Measurements from ENCODE around the gene PMEPA1. TPM values are rescaled to one million over a fixed set of nuclear protein-coding genes. Genes with fewer than 3 reads are reported as not detected.

The PMEPA1 gene
- total RNA-seq, 2 experiments from 2014 or later: 0.76 to 1.3 TPM

GRCh38 chr20:57661746-57662455 lies 47.9 kb downstream of the PMEPA1 start:
- Mint-ChIP-seq H3K27ac (no peak overlapping the region), H3K9me3 (no peaks in the 10 kb centered on the region), H3K4me1 (peaks cover 11% of the 10 kb centered on the region), H3K4me3 (no peak overlapping the region), H3K36me3 (ENCODE audit: low read depth) (no peaks in the 10 kb centered on the region), H3K27me3 (peaks cover 2% of the 10 kb centered on the region)
- ChIA-PET POLR2A (no interaction called here), CTCF (no interaction called here)
- no peak for DNase-seq

GRCh38 chr20:57660922-57661745 lies 48.7 kb downstream of the PMEPA1 start:
- DNase-seq: no peak
- ChIA-PET POLR2A (no interaction called here), CTCF (no interaction called here)
- Mint-ChIP-seq H3K27me3 (peaks cover 2% of the 10 kb centered on the region), H3K4me1 (peaks cover 11% of the 10 kb centered on the region), H3K9me3 (no peaks in the 10 kb centered on the region), H3K4me3 (no peak overlapping the region), H3K36me3 (ENCODE audit: low read depth) (no peaks in the 10 kb centered on the region), H3K27ac (no peak overlapping the region)

- H3K36me3 Mint-ChIP-seq (ENCODE audit: low read depth): no peaks in the 10 kb centered on the region
- no peaks in the 10 kb centered on the region for H3K9me3 Mint-ChIP-seq
- H3K4me1 Mint-ChIP-seq: peaks cover 11% of the 10 kb centered on the region
- ChIA-PET POLR2A (no interaction called here), CTCF (no interaction called here)
- H3K27ac Mint-ChIP-seq: no peak overlapping the region
- H3K27me3 Mint-ChIP-seq: peaks cover 2% of the 10 kb centered on the region
- H3K4me3 Mint-ChIP-seq: no peak overlapping the region
- DNase-seq: no peak
Observed at GRCh38 chr20:57660181-57660921, 49.5 kb downstream of the PMEPA1 start.

GRCh38 chr20:57659517-57660180 lies 50.2 kb downstream of the PMEPA1 start:
- H3K27me3 Mint-ChIP-seq: peaks cover 2% of the 10 kb centered on the region
- ChIA-PET POLR2A (no interaction called here), CTCF (no interaction called here)
- no peaks in the 10 kb centered on the region for H3K36me3 Mint-ChIP-seq (ENCODE audit: low read depth)
- no peak overlapping the region for H3K4me3 Mint-ChIP-seq
- DNase-seq: no peak
- no peaks in the 10 kb centered on the region for H3K9me3 Mint-ChIP-seq
- peaks cover 11% of the 10 kb centered on the region for H3K4me1 Mint-ChIP-seq
- H3K27ac Mint-ChIP-seq: no peak overlapping the region

- ChIA-PET CTCF (no interaction called here), POLR2A (no interaction called here)
- Mint-ChIP-seq H3K27me3 (peaks cover 2% of the 10 kb centered on the region), H3K4me3 (no peak overlapping the region), H3K27ac (no peak overlapping the region), H3K9me3 (no peaks in the 10 kb centered on the region), H3K4me1 (peaks cover 11% of the 10 kb centered on the region), H3K36me3 (ENCODE audit: low read depth) (no peaks in the 10 kb centered on the region)
- no peak for DNase-seq
Observed at GRCh38 chr20:57658833-57659516, 50.8 kb downstream of the PMEPA1 start.

- Mint-ChIP-seq H3K27me3 (peaks cover 2% of the 10 kb centered on the region), H3K4me3 (no peak overlapping the region), H3K36me3 (ENCODE audit: low read depth) (no peaks in the 10 kb centered on the region), H3K9me3 (no peaks in the 10 kb centered on the region), H3K4me1 (peaks cover 11% of the 10 kb centered on the region), H3K27ac (no peak overlapping the region)
- CTCF ChIA-PET: no interaction called here
- POLR2A ChIA-PET: no interaction called here
- DNase-seq: no peak
Observed at GRCh38 chr20:57658447-57658832, 51.4 kb downstream of the PMEPA1 start.

GRCh38 chr20:57657535-57658446 lies 52.0 kb downstream of the PMEPA1 start:
- Mint-ChIP-seq H3K4me3 (no peak overlapping the region), H3K27ac (no peak overlapping the region)

GRCh38 chr20:57656821-57657534 lies 52.8 kb downstream of the PMEPA1 start:
- Mint-ChIP-seq H3K9me3 (no peaks in the 10 kb centered on the region), H3K27ac (no peak overlapping the region), H3K27me3 (peaks cover 2% of the 10 kb centered on the region), H3K36me3 (ENCODE audit: low read depth) (no peaks in the 10 kb centered on the region), H3K4me3 (no peak overlapping the region), H3K4me1 (peaks cover 11% of the 10 kb centered on the region)
- DNase-seq: peak; percentile 12
- ChIA-PET CTCF (interaction anchor here (1.4 kb wide), 1 partner anchor 523 kb away, joined by 3 read pairs; no protein-coding TSS in a partner anchor), POLR2A (interaction anchor here (1.0 kb wide), 1 partner anchor 29 kb away, joined by 3 read pairs; no protein-coding TSS in a partner anchor)

More at GRCh38 chr20:57657535-57658446, 52.0 kb downstream of the PMEPA1 start:
- ChIA-PET POLR2A (no interaction called here), CTCF (no interaction called here)
- Mint-ChIP-seq H3K36me3 (ENCODE audit: low read depth) (no peaks in the 10 kb centered on the region), H3K9me3 (no peaks in the 10 kb centered on the region), H3K4me1 (peaks cover 11% of the 10 kb centered on the region), H3K27me3 (peaks cover 2% of the 10 kb centered on the region)
- DNase-seq: peak; percentile 61

- ChIA-PET CTCF (interaction anchor here (1.4 kb wide), 1 partner anchor 523 kb away, joined by 3 read pairs; no protein-coding TSS in a partner anchor), POLR2A (interaction anchor here (1.0 kb wide), 1 partner anchor 28 kb away, joined by 3 read pairs; no protein-coding TSS in a partner anchor)
- Mint-ChIP-seq H3K4me1 (peaks cover 11% of the 10 kb centered on the region), H3K27ac (no peak overlapping the region), H3K4me3 (no peak overlapping the region), H3K27me3 (peaks cover 2% of the 10 kb centered on the region), H3K9me3 (no peaks in the 10 kb centered on the region), H3K36me3 (ENCODE audit: low read depth) (no peaks in the 10 kb centered on the region)
- peak; percentile 14 for DNase-seq
Observed at GRCh38 chr20:57656252-57656820, 53.5 kb downstream of the PMEPA1 start.

- Mint-ChIP-seq H3K4me3 (no peak overlapping the region), H3K36me3 (ENCODE audit: low read depth) (no peaks in the 10 kb centered on the region), H3K27me3 (peaks cover 2% of the 10 kb centered on the region), H3K4me1 (peaks cover 11% of the 10 kb centered on the region), H3K27ac (no peak overlapping the region), H3K9me3 (no peaks in the 10 kb centered on the region)
- ChIA-PET POLR2A (no interaction called here), CTCF (interaction anchor here (1.4 kb wide), 1 partner anchor 524 kb away, joined by 3 read pairs; no protein-coding TSS in a partner anchor)
- peak; percentile 14 for DNase-seq
Observed at GRCh38 chr20:57655809-57656155, 54.0 kb downstream of the PMEPA1 start.

Data from activated CD4-positive, alpha-beta memory T cell treated with anti-CD3 and anti-CD28 coated beads, Interleukin-2, amount 10 ng/mL, durations not matched to agents 7 days and 5 days (primary cell).